ENCODE results near the gene ANKRD31.
"Not testable (repeated sequence)": the region's sequence is repeated elsewhere in the genome, so short reads cannot be mapped to it uniquely, and the experiment has no call there.

ANKRD31 gene

DNA sequence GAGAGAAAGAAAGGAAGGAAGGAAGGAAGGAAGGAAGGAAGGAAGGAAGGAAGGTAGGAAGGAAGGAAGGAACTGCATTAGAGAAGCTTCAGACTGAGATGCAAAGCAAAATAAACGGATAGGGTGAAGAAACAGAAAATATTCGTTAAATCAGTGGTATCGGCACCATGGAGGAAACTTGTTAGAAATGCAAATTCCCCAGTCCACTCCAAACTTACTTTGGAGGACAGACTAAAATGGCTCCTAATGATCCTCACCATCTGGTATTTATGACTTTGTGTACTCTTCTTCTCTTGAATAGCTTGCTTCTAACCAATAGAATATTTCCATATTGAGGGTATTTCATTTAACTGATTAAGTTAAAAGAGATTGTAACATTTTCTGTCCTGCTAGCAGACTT, 96.4 kb downstream of the ANKRD31 start:
- TF ChIP-seq, protein P1, sequence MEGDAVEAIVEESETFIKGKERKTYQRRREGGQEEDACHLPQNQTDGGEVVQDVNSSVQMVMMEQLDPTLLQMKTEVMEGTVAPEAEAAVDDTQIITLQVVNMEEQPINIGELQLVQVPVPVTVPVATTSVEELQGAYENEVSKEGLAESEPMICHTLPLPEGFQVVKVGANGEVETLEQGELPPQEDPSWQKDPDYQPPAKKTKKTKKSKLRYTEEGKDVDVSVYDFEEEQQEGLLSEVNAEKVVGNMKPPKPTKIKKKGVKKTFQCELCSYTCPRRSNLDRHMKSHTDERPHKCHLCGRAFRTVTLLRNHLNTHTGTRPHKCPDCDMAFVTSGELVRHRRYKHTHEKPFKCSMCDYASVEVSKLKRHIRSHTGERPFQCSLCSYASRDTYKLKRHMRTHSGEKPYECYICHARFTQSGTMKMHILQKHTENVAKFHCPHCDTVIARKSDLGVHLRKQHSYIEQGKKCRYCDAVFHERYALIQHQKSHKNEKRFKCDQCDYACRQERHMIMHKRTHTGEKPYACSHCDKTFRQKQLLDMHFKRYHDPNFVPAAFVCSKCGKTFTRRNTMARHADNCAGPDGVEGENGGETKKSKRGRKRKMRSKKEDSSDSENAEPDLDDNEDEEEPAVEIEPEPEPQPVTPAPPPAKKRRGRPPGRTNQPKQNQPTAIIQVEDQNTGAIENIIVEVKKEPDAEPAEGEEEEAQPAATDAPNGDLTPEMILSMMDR (IDR thresholded peaks at IDR 0.05): no peak
- TF ChIP-seq ZFX (IDR thresholded peaks at IDR 0.05; ENCODE audit: borderline replicate concordance): no peak
- no peak overlapping the region for H3K27ac ChIP-seq

DNA sequence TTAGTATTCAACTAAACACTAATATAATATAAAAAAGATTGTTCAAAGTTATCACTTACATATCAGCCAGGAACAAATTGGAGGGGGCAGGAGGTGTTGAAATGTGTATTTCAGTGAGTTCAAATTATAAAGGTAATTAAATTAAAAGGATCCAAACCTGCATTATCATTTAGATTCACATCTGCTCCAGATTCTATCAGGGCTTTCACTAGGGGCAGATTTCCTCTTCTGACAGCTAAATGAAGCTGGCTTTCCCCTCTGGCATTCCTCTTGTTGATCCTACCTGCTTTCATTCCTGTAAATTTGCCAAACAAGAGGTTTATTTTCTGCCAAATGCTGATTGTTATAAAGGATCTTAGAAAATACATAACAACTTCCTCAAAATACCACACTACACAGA, 98.0 kb downstream of the ANKRD31 start:
- H3K27ac ChIP-seq: no peak overlapping the region
- TF ChIP-seq, protein P1 (IDR thresholded peaks at IDR 0.05): no peak
- TF ChIP-seq ZFX (IDR thresholded peaks at IDR 0.05; ENCODE audit: borderline replicate concordance): no peak

DNA sequence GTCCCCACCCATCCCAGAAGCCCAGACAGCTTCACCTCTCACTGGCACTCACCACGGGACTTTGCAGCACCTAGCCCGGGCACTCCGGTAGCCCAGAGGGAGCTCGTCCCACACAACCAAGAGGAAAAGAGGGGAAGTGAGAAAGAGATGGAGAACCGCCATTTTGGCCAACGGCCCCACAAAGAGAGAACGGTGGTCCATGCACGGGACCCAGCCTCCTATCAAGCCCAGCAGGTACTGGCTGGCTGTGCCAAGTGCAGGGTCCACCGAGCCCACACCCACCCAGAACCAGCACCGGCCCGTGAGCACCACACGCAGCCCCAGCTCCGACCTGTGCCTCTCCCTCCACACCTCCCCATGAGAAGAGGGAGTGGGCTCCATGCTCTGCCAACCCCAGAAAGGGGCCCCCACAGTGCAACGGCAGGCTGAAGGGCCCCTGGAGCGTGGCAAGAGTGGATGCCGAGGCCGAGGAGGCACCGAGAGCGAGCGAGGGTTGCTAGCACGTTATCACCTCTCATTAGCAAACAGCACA, 105.8 kb downstream of the ANKRD31 start:
- H3K27ac ChIP-seq: no peak overlapping the region
- TF ChIP-seq, protein P1 (IDR thresholded peaks at IDR 0.05): no peak
- no peak for TF ChIP-seq ZFX (IDR thresholded peaks at IDR 0.05; ENCODE audit: borderline replicate concordance)

- no peak overlapping the region for H3K27ac ChIP-seq
- no peak for TF ChIP-seq ZFX (IDR thresholded peaks at IDR 0.05; ENCODE audit: borderline replicate concordance)
- TF ChIP-seq, protein P1 (IDR thresholded peaks at IDR 0.05): no peak
Observed at GRCh38 chr5:75116856-75117255, 119.8 kb downstream of the ANKRD31 start.

GRCh38 chr5:75114311-75114710, 122.4 kb downstream of the ANKRD31 start:
- not testable (repeated sequence) for H3K27ac ChIP-seq

- TF ChIP-seq, protein P1 (IDR thresholded peaks at IDR 0.05): no peak
- TF ChIP-seq ZFX (IDR thresholded peaks at IDR 0.05; ENCODE audit: borderline replicate concordance): no peak
Observed at GRCh38 chr5:75113354-75114113, 123.1 kb downstream of the ANKRD31 start.

DNA sequence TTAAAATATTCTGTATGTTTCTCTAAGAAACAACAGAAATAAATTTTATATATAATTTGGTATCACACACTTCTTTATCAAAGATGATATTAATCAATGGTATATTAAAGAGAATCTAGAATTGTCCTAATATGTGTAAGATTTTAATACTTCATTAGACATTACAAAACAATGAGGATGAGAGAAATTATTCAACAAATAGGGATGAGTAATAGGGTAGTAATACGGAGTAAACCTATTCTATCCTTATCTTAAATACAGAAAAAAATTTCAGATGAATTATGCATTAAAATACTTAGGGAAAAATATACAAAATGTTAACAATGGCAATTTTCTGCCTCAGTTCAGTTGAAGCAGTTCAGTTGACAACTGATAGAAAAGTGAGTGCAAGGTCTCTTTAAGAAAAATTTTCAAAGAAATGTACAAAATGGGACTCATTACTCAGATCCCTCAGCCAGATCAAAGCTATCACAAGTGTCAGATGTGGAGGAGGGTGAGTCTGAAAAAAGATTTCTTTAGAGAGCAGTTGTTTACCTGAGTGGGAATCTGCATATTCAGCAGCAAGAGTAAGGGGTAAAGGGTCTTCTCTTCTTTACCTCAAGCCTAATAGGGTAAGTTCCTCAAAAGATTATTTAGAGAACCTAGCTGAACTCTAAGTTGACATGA, 127.6 kb downstream of the ANKRD31 start:
- H3K27ac ChIP-seq: no peak overlapping the region
- TF ChIP-seq, protein P1 (IDR thresholded peaks at IDR 0.05): no peak
- TF ChIP-seq ZFX (IDR thresholded peaks at IDR 0.05; ENCODE audit: borderline replicate concordance): no peak

More at GRCh38 chr5:75113354-75114113, 123.1 kb downstream of the ANKRD31 start:
- H3K27ac ChIP-seq: no peak overlapping the region
